ENCODE results near the gene MPHOSPH10. TPM values are rescaled to one million over a fixed set of nuclear protein-coding genes. Genes with fewer than 3 reads are reported as not detected.

Gene MPHOSPH10
- total RNA-seq, 1 experiment from 2014 or later: 54.7 TPM

- intact Hi-C loops (cut with micrococcal nuclease; ENCODE audit: unreplicated experiment): no loop called here
- DNase-seq: no peak
- no peaks in the 10 kb centered on the region for H3K27me3 Mint-ChIP-seq (ENCODE audit: unreplicated experiment)
- H3K27ac Mint-ChIP-seq (ENCODE audit: unreplicated experiment): no peak overlapping the region
- TF ChIP-seq, protein P1, sequence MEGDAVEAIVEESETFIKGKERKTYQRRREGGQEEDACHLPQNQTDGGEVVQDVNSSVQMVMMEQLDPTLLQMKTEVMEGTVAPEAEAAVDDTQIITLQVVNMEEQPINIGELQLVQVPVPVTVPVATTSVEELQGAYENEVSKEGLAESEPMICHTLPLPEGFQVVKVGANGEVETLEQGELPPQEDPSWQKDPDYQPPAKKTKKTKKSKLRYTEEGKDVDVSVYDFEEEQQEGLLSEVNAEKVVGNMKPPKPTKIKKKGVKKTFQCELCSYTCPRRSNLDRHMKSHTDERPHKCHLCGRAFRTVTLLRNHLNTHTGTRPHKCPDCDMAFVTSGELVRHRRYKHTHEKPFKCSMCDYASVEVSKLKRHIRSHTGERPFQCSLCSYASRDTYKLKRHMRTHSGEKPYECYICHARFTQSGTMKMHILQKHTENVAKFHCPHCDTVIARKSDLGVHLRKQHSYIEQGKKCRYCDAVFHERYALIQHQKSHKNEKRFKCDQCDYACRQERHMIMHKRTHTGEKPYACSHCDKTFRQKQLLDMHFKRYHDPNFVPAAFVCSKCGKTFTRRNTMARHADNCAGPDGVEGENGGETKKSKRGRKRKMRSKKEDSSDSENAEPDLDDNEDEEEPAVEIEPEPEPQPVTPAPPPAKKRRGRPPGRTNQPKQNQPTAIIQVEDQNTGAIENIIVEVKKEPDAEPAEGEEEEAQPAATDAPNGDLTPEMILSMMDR (IDR thresholded peaks at IDR 0.05; ENCODE audit: unreplicated experiment): no peak
- no peaks in the 10 kb centered on the region for H3K4me1 Mint-ChIP-seq (ENCODE audit: low read depth, unreplicated experiment)
- CTCF ChIA-PET: no interaction called here
- H3K36me3 Mint-ChIP-seq (ENCODE audit: insufficient read depth, unreplicated experiment): no peaks in the 10 kb centered on the region
- H3K9me3 Mint-ChIP-seq (ENCODE audit: low read depth, unreplicated experiment): no peaks in the 10 kb centered on the region
- H3K4me3 Mint-ChIP-seq (ENCODE audit: low read depth, unreplicated experiment): no peak overlapping the region
- no TSS peak for BruUV-seq (replicated peaks)
Observed at GRCh38 chr2:71186973-71187372, 56.5 kb downstream of the MPHOSPH10 start.

GRCh38 chr2:71187589-71187988 is 57.2 kb downstream of the MPHOSPH10 start:
- intact Hi-C loops (cut with micrococcal nuclease; ENCODE audit: unreplicated experiment): no loop called here
- Mint-ChIP-seq H3K36me3 (ENCODE audit: insufficient read depth, unreplicated experiment) (no peaks in the 10 kb centered on the region), H3K27ac (ENCODE audit: unreplicated experiment) (no peak overlapping the region), H3K9me3 (ENCODE audit: low read depth, unreplicated experiment) (no peaks in the 10 kb centered on the region), H3K27me3 (ENCODE audit: unreplicated experiment) (no peaks in the 10 kb centered on the region), H3K4me1 (ENCODE audit: low read depth, unreplicated experiment) (no peaks in the 10 kb centered on the region), H3K4me3 (ENCODE audit: low read depth, unreplicated experiment) (no peak overlapping the region)
- TF ChIP-seq, protein P1 (IDR thresholded peaks at IDR 0.05; ENCODE audit: unreplicated experiment): no peak
- BruUV-seq (replicated peaks): no TSS peak
- CTCF ChIA-PET: no interaction called here
- no peak for DNase-seq

- no peaks in the 10 kb centered on the region for H3K27me3 Mint-ChIP-seq (ENCODE audit: unreplicated experiment)
- peaks cover 2% of the 10 kb centered on the region for H3K9me3 Mint-ChIP-seq (ENCODE audit: low read depth, unreplicated experiment)
- H3K4me3 Mint-ChIP-seq (ENCODE audit: low read depth, unreplicated experiment): no peak overlapping the region
- H3K4me1 Mint-ChIP-seq (ENCODE audit: low read depth, unreplicated experiment): no peaks in the 10 kb centered on the region
- TF ChIP-seq, protein P1 (IDR thresholded peaks at IDR 0.05; ENCODE audit: unreplicated experiment): no peak
- no peak for DNase-seq
- H3K36me3 Mint-ChIP-seq (ENCODE audit: insufficient read depth, unreplicated experiment): no peaks in the 10 kb centered on the region
- no peak overlapping the region for H3K27ac Mint-ChIP-seq (ENCODE audit: unreplicated experiment)
- CTCF ChIA-PET: interaction anchor here (1.3 kb wide), 1 partner anchor 90 kb away, joined by 4 read pairs; no protein-coding TSS in a partner anchor
- no TSS peak for BruUV-seq (replicated peaks)
- intact Hi-C loops (cut with micrococcal nuclease; ENCODE audit: unreplicated experiment): no loop called here
Observed at GRCh38 chr2:71190656-71191569, 60.5 kb downstream of the MPHOSPH10 start.

DNA sequence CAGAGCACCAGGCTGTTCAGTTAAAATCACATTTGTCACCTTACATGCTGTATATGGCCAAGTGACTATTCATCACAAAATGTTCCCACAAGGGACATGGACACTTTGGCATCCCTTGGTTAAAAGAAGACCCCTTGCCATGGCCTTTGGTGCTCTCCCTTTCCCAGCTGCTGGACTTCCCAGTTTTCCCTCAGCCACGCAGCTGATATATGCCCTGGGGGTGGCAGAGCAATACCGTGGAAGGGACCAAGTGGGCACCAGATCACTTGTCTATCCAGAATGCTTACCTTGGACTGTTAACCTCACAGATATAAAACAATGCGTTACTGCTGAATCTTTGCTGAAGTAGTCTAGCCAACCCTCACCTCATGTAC is 61.1 kb downstream of the MPHOSPH10 start:
- Mint-ChIP-seq H3K9me3 (ENCODE audit: low read depth, unreplicated experiment) (peaks cover 2% of the 10 kb centered on the region), H3K4me1 (ENCODE audit: low read depth, unreplicated experiment) (no peaks in the 10 kb centered on the region), H3K27ac (ENCODE audit: unreplicated experiment) (no peak overlapping the region), H3K27me3 (ENCODE audit: unreplicated experiment) (no peaks in the 10 kb centered on the region), H3K4me3 (ENCODE audit: low read depth, unreplicated experiment) (no peak overlapping the region), H3K36me3 (ENCODE audit: insufficient read depth, unreplicated experiment) (no peaks in the 10 kb centered on the region)
- BruUV-seq (replicated peaks): no TSS peak
- TF ChIP-seq, protein P1 (IDR thresholded peaks at IDR 0.05; ENCODE audit: unreplicated experiment): no peak
- DNase-seq: no peak
- intact Hi-C loops (cut with micrococcal nuclease; ENCODE audit: unreplicated experiment): no loop called here
- CTCF ChIA-PET: interaction anchor here (1.3 kb wide), 1 partner anchor 91 kb away, joined by 4 read pairs; no protein-coding TSS in a partner anchor

Other genes with a start within 250 kb of the MPHOSPH10 start
- not detected in 2 replicates for gene VAX2, start 230.1 kb upstream of the MPHOSPH10 start, total RNA-seq (2022)
- not detected in 2 replicates for gene ATP6V1B1, start 194.7 kb upstream of the MPHOSPH10 start, total RNA-seq (2022)
- gene ANKRD53, start 152.0 kb upstream of the MPHOSPH10 start, total RNA-seq (2022): not detected in 2 replicates
- 55.4 and 61.2 TPM in 2 replicates for gene TEX261, start 135.8 kb upstream of the MPHOSPH10 start, total RNA-seq (2022)
- 63.2 and 75.0 TPM in 2 replicates for gene NAGK, start 62.0 kb upstream of the MPHOSPH10 start, total RNA-seq (2022)
- 16.2 and 18.7 TPM in 2 replicates for gene MCEE, start 405 bp upstream of the MPHOSPH10 start, total RNA-seq (2022)
- 3.6 and 4.0 TPM in 2 replicates for gene PAIP2B, start 96.5 kb downstream of the MPHOSPH10 start, total RNA-seq (2022)
- gene ZNF638, start 201.1 kb downstream of the MPHOSPH10 start, total RNA-seq (2022): 127 and 132 TPM in 2 replicates